ENCODE results near the gene NFKBIE.

Gene NFKBIE

GRCh38 chr6:44250067-44250717 is 15.2 kb downstream of the NFKBIE start:
- no peak overlapping the region for H3K27ac ChIP-seq
- H3K27me3 ChIP-seq (ENCODE audit: control insufficient read depth, insufficient read depth, low read length) = no peaks in the 10 kb centered on the region
- no peak overlapping the region for H3K9ac ChIP-seq
- peaks cover 15% of the 10 kb centered on the region for H3K79me2 ChIP-seq
- TF ChIP-seq, protein P1, sequence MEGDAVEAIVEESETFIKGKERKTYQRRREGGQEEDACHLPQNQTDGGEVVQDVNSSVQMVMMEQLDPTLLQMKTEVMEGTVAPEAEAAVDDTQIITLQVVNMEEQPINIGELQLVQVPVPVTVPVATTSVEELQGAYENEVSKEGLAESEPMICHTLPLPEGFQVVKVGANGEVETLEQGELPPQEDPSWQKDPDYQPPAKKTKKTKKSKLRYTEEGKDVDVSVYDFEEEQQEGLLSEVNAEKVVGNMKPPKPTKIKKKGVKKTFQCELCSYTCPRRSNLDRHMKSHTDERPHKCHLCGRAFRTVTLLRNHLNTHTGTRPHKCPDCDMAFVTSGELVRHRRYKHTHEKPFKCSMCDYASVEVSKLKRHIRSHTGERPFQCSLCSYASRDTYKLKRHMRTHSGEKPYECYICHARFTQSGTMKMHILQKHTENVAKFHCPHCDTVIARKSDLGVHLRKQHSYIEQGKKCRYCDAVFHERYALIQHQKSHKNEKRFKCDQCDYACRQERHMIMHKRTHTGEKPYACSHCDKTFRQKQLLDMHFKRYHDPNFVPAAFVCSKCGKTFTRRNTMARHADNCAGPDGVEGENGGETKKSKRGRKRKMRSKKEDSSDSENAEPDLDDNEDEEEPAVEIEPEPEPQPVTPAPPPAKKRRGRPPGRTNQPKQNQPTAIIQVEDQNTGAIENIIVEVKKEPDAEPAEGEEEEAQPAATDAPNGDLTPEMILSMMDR (IDR thresholded peaks at IDR 0.05) = no peak
- no peaks in the 10 kb centered on the region for H3K36me3 ChIP-seq (ENCODE audit: control insufficient read depth, insufficient read depth, low read length)
- no peak overlapping the region for H2AFZ ChIP-seq
- no peaks in the 10 kb centered on the region for H3K9me3 ChIP-seq (ENCODE audit: control insufficient read depth, low read length)
- no peak overlapping the region for H3K4me3 ChIP-seq (ENCODE audit: low read depth, low read length)
- H3K4me2 ChIP-seq (ENCODE audit: low read length) = no peak overlapping the region
- peaks cover 8% of the 10 kb centered on the region for H3K4me1 ChIP-seq

GRCh38 chr6:44249082-44249748 is 16.1 kb downstream of the NFKBIE start:
- Histone ChIP-seq H3K4me1 (peaks cover 8% of the 10 kb centered on the region), H3K27ac (no peak overlapping the region), H3K9ac (no peak overlapping the region), H3K79me2 (peaks cover 15% of the 10 kb centered on the region), H3K4me3 (ENCODE audit: low read depth, low read length) (peak overlapping the region; percentile 99), H3K27me3 (ENCODE audit: control insufficient read depth, insufficient read depth, low read length) (no peaks in the 10 kb centered on the region), H3K4me2 (ENCODE audit: low read length) (peak overlapping the region; percentile 18), H2AFZ (no peak overlapping the region), H3K36me3 (ENCODE audit: control insufficient read depth, insufficient read depth, low read length) (no peaks in the 10 kb centered on the region), H3K9me3 (ENCODE audit: control insufficient read depth, low read length) (no peaks in the 10 kb centered on the region)
- TF ChIP-seq, protein P1 (IDR thresholded peaks at IDR 0.05) = no peak

DNA sequence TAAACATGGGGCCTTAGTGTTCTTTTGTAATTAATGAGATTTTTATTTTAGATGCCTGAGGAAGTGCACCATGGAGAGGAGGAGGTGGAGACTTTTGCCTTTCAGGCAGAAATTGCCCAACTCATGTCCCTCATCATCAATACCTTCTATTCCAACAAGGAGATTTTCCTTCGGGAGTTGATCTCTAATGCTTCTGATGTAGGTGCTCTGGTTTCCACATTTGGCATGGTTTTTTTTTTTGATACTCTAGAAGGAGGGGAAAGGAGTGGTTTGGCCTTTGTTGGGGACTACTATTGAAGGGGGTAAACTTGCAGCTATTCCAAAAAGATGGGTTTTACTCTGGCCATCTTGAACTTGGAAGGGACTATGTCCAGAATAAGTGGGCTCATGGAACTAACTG is 16.8 kb downstream of the NFKBIE start:
- H3K36me3 ChIP-seq (ENCODE audit: control insufficient read depth, insufficient read depth, low read length) = no peaks in the 10 kb centered on the region
- no peak overlapping the region for H2AFZ ChIP-seq
- no peaks in the 10 kb centered on the region for H3K9me3 ChIP-seq (ENCODE audit: control insufficient read depth, low read length)
- H3K4me3 ChIP-seq (ENCODE audit: low read depth, low read length) = peak overlapping the region; percentile 99
- H3K79me2 ChIP-seq = peaks cover 15% of the 10 kb centered on the region
- H3K27me3 ChIP-seq (ENCODE audit: control insufficient read depth, insufficient read depth, low read length) = no peaks in the 10 kb centered on the region
- H3K4me1 ChIP-seq = peaks cover 8% of the 10 kb centered on the region
- H3K27ac ChIP-seq = peak overlapping the region; percentile 100
- H3K4me2 ChIP-seq (ENCODE audit: low read length) = peak overlapping the region; percentile 94
- TF ChIP-seq, protein P1 (IDR thresholded peaks at IDR 0.05) = no peak
- H3K9ac ChIP-seq = no peak overlapping the region

DNA sequence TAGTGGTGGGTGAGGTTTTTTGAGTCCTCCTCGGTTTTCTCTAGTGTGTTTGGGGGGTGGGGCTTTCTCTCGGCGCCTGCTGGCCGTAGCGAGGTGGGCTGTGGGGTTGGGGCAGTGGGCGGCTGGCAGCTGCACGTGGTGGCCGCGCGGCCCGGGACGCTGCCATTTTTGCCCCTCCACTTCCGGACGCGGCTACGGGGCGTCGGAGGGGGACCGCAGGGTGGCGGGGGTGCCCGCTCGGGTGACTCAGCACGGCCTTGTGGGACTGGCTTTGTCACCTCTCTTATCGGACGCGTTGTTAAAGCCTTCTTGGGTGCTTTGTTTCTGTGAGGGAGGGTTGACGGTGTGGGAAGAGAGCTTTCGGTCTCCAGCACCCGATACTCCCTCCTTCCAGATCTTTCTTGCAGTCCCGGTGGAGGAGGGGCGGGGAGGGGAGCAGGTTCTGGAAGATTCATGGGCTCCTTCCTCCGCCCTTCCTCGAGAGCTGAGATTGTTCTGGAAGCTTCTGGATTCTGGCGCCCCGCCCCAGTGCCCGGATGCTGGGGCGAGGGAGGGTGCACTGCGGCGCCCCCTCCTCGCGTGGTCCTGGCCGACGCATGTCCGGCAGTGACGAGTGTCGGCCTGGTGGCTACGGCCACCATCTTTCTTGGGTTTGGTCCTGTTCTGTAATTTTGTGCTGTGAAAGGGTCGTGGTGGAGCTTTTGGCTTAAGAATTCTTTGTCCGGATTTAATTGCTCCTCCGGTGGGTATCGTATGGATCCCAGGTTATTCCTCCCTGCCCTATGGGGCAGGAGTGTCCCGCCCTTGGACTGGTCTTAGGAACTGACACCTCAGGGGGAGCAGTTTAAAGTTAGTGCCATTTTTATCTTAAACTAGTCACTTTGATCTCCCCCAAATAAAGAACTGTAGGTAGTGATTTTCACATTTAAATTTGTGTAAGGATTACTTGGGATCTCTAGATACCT is 17.7 kb downstream of the NFKBIE start:
- Histone ChIP-seq H3K27me3 (ENCODE audit: control insufficient read depth, insufficient read depth, low read length) (no peaks in the 10 kb centered on the region), H3K4me2 (ENCODE audit: low read length) (peak overlapping the region; percentile 94), H3K79me2 (peaks cover 15% of the 10 kb centered on the region), H3K4me3 (ENCODE audit: low read depth, low read length) (peak overlapping the region; percentile 99), H3K4me1 (peaks cover 8% of the 10 kb centered on the region), H3K9ac (peak overlapping the region; percentile 99), H3K27ac (peak overlapping the region; percentile 100), H2AFZ (peak overlapping the region; percentile 97), H3K9me3 (ENCODE audit: control insufficient read depth, low read length) (no peaks in the 10 kb centered on the region), H3K36me3 (ENCODE audit: control insufficient read depth, insufficient read depth, low read length) (no peaks in the 10 kb centered on the region)
- TF ChIP-seq, protein P1 (IDR thresholded peaks at IDR 0.05) = no peak
